ENCODE data around the gene CIZ1. TPM values are rescaled to one million over a fixed set of nuclear protein-coding genes. Genes with fewer than 3 reads are reported as not detected.

The CIZ1 gene
- total and polyA plus RNA-seq, 10 of the 15 experiments (the other 5 are each of a cell fraction or from before 2014, with no cell fraction given): 1.8 to 91.6 (median 35.4) TPM

GRCh38 chr9:128211186-128211980 lies 20.0 kb upstream of the CIZ1 start:
- no peak overlapping the region for H3K4me2 ChIP-seq (ENCODE audit: control insufficient read depth, insufficient read depth)
- CTCF ChIA-PET: interaction anchor here (0.8 to 1.0 kb wide), 2 partner anchors 13 to 21 kb away, joined by 3 to 4 read pairs; no protein-coding TSS in a partner anchor
- TF ChIP-seq ZBTB40 (IDR thresholded peaks at IDR 0.05; ENCODE audit: borderline replicate concordance) (no peak), MLLT1 (IDR thresholded peaks at IDR 0.05) (no peak), WRNIP1 (IDR thresholded peaks at IDR 0.05; ENCODE audit: borderline replicate concordance, low read depth, low read length) (no peak), HDAC2 (IDR thresholded peaks at IDR 0.05) (no peak), MTA2 (IDR thresholded peaks at IDR 0.05; ENCODE audit: low read depth) (no peak), SIX5 (IDR thresholded peaks at IDR 0.05; ENCODE audit: low read depth, low read length, severe bottlenecking) (no peak), EGR1 (IDR thresholded peaks at IDR 0.05; ENCODE audit: borderline replicate concordance in 1 of 2, low read depth in 2 of 2, low read length in 2 of 2) (no peak), CBX3 (IDR thresholded peaks at IDR 0.05; ENCODE audit: borderline replicate concordance, low read depth) (no peak), CBFB (IDR thresholded peaks at IDR 0.05; ENCODE audit: low read depth) (no peak), NFYB (IDR thresholded peaks at IDR 0.05; ENCODE audit: insufficient read depth, low read depth, low read length) (no peak), STAT3 (IDR thresholded peaks at IDR 0.05; ENCODE audit: low read depth, low read length) (no peak), RCOR1 (conservative IDR thresholded peaks at IDR 0.05; ENCODE audit: low read depth, low read length) (no peak), ATF2 (IDR thresholded peaks at IDR 0.05; ENCODE audit: low read length) (no peak)

More at GRCh38 chr9:128211186-128211980, 20.0 kb upstream of the CIZ1 start:
- 20% methylated on average over 12 of the region's 12 CpGs for WGBS (ENCODE audit: insufficient coverage, insufficient replicate concordance, low lambda C conversion rate, missing lambda C conversion rate)
- RAD21 ChIA-PET (ENCODE audit: unreplicated experiment): no interaction called here
- H3K27me3 ChIP-seq (replicated peaks in 1 of 2; ENCODE audit: control insufficient read depth in 2 of 2, insufficient read depth in 2 of 2, low read length in 1 of 2): peaks cover 1 to 2% of the 10 kb centered on the region in 2 experiments; a peak in 2 of 4 replicates
- H3K9ac ChIP-seq (ENCODE audit: control insufficient read depth, insufficient read depth, low read length): no peak overlapping the region
- POLR2A ChIA-PET: no interaction called here
- ATAC-seq (no peak), DNase-seq (ENCODE audit: low read depth, low spot score) (no peak), FAIRE-seq (no peak)
- no peaks in the 10 kb centered on the region for H3K9me3 ChIP-seq (replicated peaks; ENCODE audit: control insufficient read depth, insufficient read depth, low read length)
- H3K4me1 ChIP-seq (ENCODE audit: control insufficient read depth, insufficient read depth, low read length): no peaks in the 10 kb centered on the region
- no peaks in the 10 kb centered on the region for H3K36me3 ChIP-seq (ENCODE audit: control insufficient read depth in 2 of 2, insufficient read depth in 2 of 2, low read length in 1 of 2)
- H4K20me1 ChIP-seq (ENCODE audit: control insufficient read depth, insufficient read depth): no peaks in the 10 kb centered on the region
- no peak overlapping the region for H3K4me3 ChIP-seq
- intact Hi-C loops (cut with micrococcal nuclease; ENCODE audit: unreplicated experiment): no loop called here
- SMC1A ChIA-PET (ENCODE audit: uncharacterized antibody, unreplicated experiment): no interaction called here
- H3K27ac ChIP-seq (ENCODE audit: control insufficient read depth, insufficient read depth): no peak overlapping the region
- H2AFZ ChIP-seq (ENCODE audit: control insufficient read depth, low read depth, low read length): no peak overlapping the region
- no peaks in the 10 kb centered on the region for H3K79me2 ChIP-seq (ENCODE audit: control insufficient read depth, insufficient read depth, low read length)
- in situ Hi-C loops (cut with MboI): no loop called here
- BruUV-seq (replicated peaks): no TSS peak
